GM12873 (cell line): ENCODE measurements around the gene IRF2BP1.

ENCODE experiments used
- CTCF ChIP-seq: IDR thresholded peaks from 2 replicates; pipeline ENCODE4 v1.5.1; 2012; ENCODE audit warnings: low read depth, mild to moderate bottlenecking, moderate library complexity, low read length, control low read depth; ENCODE audit not compliant: insufficient read depth; ENCODE audit errors: missing control alignments

IRF2BP1 gene

GRCh38 chr19:45865269-45865948 lies 20.5 kb downstream of the IRF2BP1 start:
- TF ChIP-seq CTCF: no peak

GRCh38 chr19:45864629-45865082 lies 21.3 kb downstream of the IRF2BP1 start:
- no peak for TF ChIP-seq CTCF

- peak; percentile 65 for TF ChIP-seq CTCF
Measured at GRCh38 chr19:45863840-45864628, 21.9 kb downstream of the IRF2BP1 start, which contains the start of gene FOXA3. Gene FOXA3, plus strand, starts transcription at chr19:45864326. Its CDS starts 131 bp downstream, at chr19:45864457.

- no peak for TF ChIP-seq CTCF
Measured at GRCh38 chr19:45863335-45863839, 22.6 kb downstream of the IRF2BP1 start.

GRCh38 chr19:45862564-45863334 lies 23.2 kb downstream of the IRF2BP1 start, which contains the start of gene SYMPK:
Gene SYMPK, minus strand, starts transcription at chr19:45863147. Its CDS starts 8,652 bp downstream, at chr19:45854495.
- TF ChIP-seq CTCF: no peak

- no peak for TF ChIP-seq CTCF
Measured at GRCh38 chr19:45862271-45862563, 23.7 kb downstream of the IRF2BP1 start.
